HepG2 (cell line): ENCODE data around the gene LTC4S. TPM values are rescaled to one million over a fixed set of nuclear protein-coding genes. Genes with fewer than 3 reads are reported as not detected.
A peak's percentile ranks its signal among the peaks of the same experiment; 100 is the strongest.

ENCODE experiments used
- ARID4A ChIP-seq: sonication (generic); formaldehyde crosslinking; IDR thresholded peaks from 2 replicates; pipeline ENCODE4 v1.5.0; 2020; ENCODE audit warnings: mild to moderate bottlenecking, missing genetic modification reagents, borderline replicate concordance
- HDAC1 ChIP-seq: sonication (generic); formaldehyde crosslinking; IDR thresholded peaks from 2 replicates; pipeline ENCODE4 v1.5.1; 2020; ENCODE audit warnings: mild to moderate bottlenecking, missing genetic modification reagents
- HNRNPL ChIP-seq: fragments of 200-400 bp; formaldehyde crosslinking; IDR thresholded peaks from 2 replicates; pipeline ENCODE4 v1.6.1; 2017; ENCODE audit warnings: mild to moderate bottlenecking, low read depth, low read length
- KLF12 ChIP-seq: sonication (generic); formaldehyde crosslinking; IDR thresholded peaks from 2 replicates; pipeline ENCODE4 v1.4.0; 2020; ENCODE audit warnings: missing genetic modification reagents, borderline replicate concordance
- MED1 ChIP-seq: sonication (generic); formaldehyde crosslinking; IDR thresholded peaks from 2 replicates; pipeline ENCODE4 v1.4.0; 2020; ENCODE audit warnings: missing genetic modification reagents
- NFAT5 ChIP-seq: sonication (generic); formaldehyde crosslinking; IDR thresholded peaks from 2 replicates; pipeline ENCODE4 v1.4.0; 2020; ENCODE audit warnings: missing genetic modification reagents
- POLR2AphosphoS5 ChIP-seq: IDR thresholded peaks from 2 replicates; pipeline ENCODE4 v1.6.1; 2012; ENCODE audit warnings: low read depth, low read length
- RBFOX2 ChIP-seq: fragments of 200-400 bp; formaldehyde crosslinking; IDR thresholded peaks from 2 replicates; pipeline ENCODE4 v1.6.1; 2017; ENCODE audit warnings: low read depth, mild to moderate bottlenecking, low read length
- SSRP1 ChIP-seq: IDR thresholded peaks from 2 replicates; pipeline ENCODE4 v1.6.1; 2016; ENCODE audit warnings: control low read depth
- ZNF18 ChIP-seq: sonication (generic); formaldehyde crosslinking; IDR thresholded peaks from 2 replicates; pipeline ENCODE4 v1.8.0; 2022; ENCODE audit warnings: mild to moderate bottlenecking, missing genetic modification reagents; ENCODE audit not compliant: insufficient replicate concordance
- ZNF768 ChIP-seq: sonication (generic); formaldehyde crosslinking; IDR thresholded peaks from 2 replicates; pipeline ENCODE4 v1.4.0; 2020; ENCODE audit warnings: missing genetic modification reagents
- polyA plus RNA-seq, 8 experiments: library from polyadenylated mRNA; depleted of rRNA in 3 of 8; stranded (reverse) in 7 of 8; unstranded in 1 of 8; fragments of >200 nt; fragmentation: Illumina TruSeq in 4 of 8; extraction: Trizol in 4 of 8; gene quantifications; 2 replicates each; pipeline versions ENCODE4 v1.2.1 to v1.2.3, GENCODE V29; 2011 to 2016; ENCODE audit warnings: low read depth in 4 of 8, missing spikeins in 1 of 8, mixed read lengths in 1 of 8; ENCODE audit not compliant: insufficient read depth in 1 of 8
- total RNA-seq, 5 experiments: library from RNA; depleted of rRNA; stranded (reverse); fragments of >200 nt; fragmentation: Illumina TruSeq; extraction: Trizol; gene quantifications; 2 replicates each; pipeline ENCODE4 v1.2.3, GENCODE V29; 2016; ENCODE audit warnings: low read depth in 1 of 5

LTC4S gene
- total and polyA plus RNA-seq, 2 of the 13 experiments (the other 11 are each of a cell fraction or from before 2014, with no cell fraction given): 0.35 TPM; not detected in 1

- no peak for TF ChIP-seq ARID4A (CRISPR knock-in tag)
- TF ChIP-seq RBFOX2: peak; percentile 65
- no peak for TF ChIP-seq MED1 (CRISPR knock-in tag)
- TF ChIP-seq ZNF768 (CRISPR knock-in tag): peak; percentile 29; the same call in 1 of the 2 replicates
- TF ChIP-seq NFAT5: no peak
- TF ChIP-seq SSRP1 (CRISPR knock-in tag): peak; percentile 62; the same call in 1 of the 2 replicates
- TF ChIP-seq ZNF18: no peak
- TF ChIP-seq KLF12 (CRISPR knock-in tag): no peak
- TF ChIP-seq HDAC1 (CRISPR knock-in tag): 0 out of 2 replicates have a peak, but pooled peaks have one; percentile 26
- TF ChIP-seq POLR2AphosphoS5: peak; percentile 37; the same call in 1 of the 2 replicates
- TF ChIP-seq HNRNPL: peak; percentile 60; the same call in 1 of the 2 replicates
Measured at GRCh38 chr5:179839328-179840256, 45.8 kb downstream of the LTC4S start (continued).
